Neuronal stem cell (in vitro differentiated cells): ENCODE measurements around the gene FAM186B.
A peak's percentile ranks its signal among the peaks of the same experiment; 100 is the strongest.

Experiments
- DNase-seq: peaks from one replicate; pipeline ENCODE4 v3.0.0-alpha.2; 2013; ENCODE audit warnings: low spot score
- H2AFZ ChIP-seq: one replicate; pipeline ENCODE4 v1.6.1; 2013; ENCODE audit warnings: mild to moderate bottlenecking, low read length, inconsistent platforms
- H2AK5ac ChIP-seq: 2 replicates; pipeline ENCODE4 v1.6.1; 2013; ENCODE audit warnings: low read depth, mild to moderate bottlenecking, inconsistent platforms, low read length, moderate library complexity, mixed read lengths
- H2BK120ac ChIP-seq: 2 replicates; pipeline ENCODE4 v1.6.1; 2013; ENCODE audit warnings: low read depth, mild to moderate bottlenecking, inconsistent platforms, low read length, moderate library complexity, mixed read lengths
- H2BK12ac ChIP-seq: one replicate; pipeline ENCODE4 v1.6.1; 2013; ENCODE audit warnings: low read length, inconsistent platforms
- H2BK15ac ChIP-seq: 2 replicates; pipeline ENCODE4 v1.6.1; 2013; ENCODE audit warnings: mild to moderate bottlenecking, low read length, inconsistent platforms, mixed read lengths
- H2BK5ac ChIP-seq: one replicate; pipeline ENCODE4 v1.6.1; 2013; ENCODE audit warnings: inconsistent platforms, mild to moderate bottlenecking, low read length, moderate library complexity
- H3K14ac ChIP-seq: one replicate; pipeline ENCODE4 v1.6.1; 2013; ENCODE audit warnings: low read length, inconsistent platforms
- H3K18ac ChIP-seq: 2 replicates; pipeline ENCODE4 v1.6.1; 2013; ENCODE audit warnings: low read length, inconsistent platforms
- H3K23ac ChIP-seq: 2 replicates; pipeline ENCODE4 v1.6.1; 2013; ENCODE audit warnings: low read depth, mild to moderate bottlenecking, mixed read lengths, low read length, inconsistent platforms; ENCODE audit not compliant: poor library complexity
- H3K27ac ChIP-seq: replicated peaks from 3 replicates; pipeline ENCODE4 v1.5.1; 2013; ENCODE audit warnings: low read length, inconsistent platforms
- H3K27me3 ChIP-seq, 3 experiments: 2 replicates each; pipeline ENCODE4 v1.6.1; 2013; ENCODE audit warnings: low read length in 3 of 3, mild to moderate bottlenecking in 2 of 3, inconsistent platforms in 1 of 3, low read depth in 1 of 3, mixed read lengths in 1 of 3, moderate library complexity in 1 of 3; ENCODE audit not compliant: control insufficient read depth in 3 of 3, insufficient read depth in 3 of 3
- H3K36me3 ChIP-seq, 2 donors: replicated peaks in 1 of 2; 2 replicates each; pipeline ENCODE4 v1.6.1; 2013; ENCODE audit warnings: low read length in 2 of 2; ENCODE audit not compliant: control insufficient read depth in 2 of 2, insufficient read depth in 2 of 2
- H3K4ac ChIP-seq: 2 replicates; pipeline ENCODE4 v1.6.1; 2013; ENCODE audit warnings: inconsistent platforms, mild to moderate bottlenecking, low read length, moderate library complexity
- H3K4me1 ChIP-seq, 2 donors: 1 replicate in 1 of 2; 2 replicates in 1 of 2; pipeline ENCODE4 v1.6.1; 2013; ENCODE audit warnings: low read length in 2 of 2, low read depth in 1 of 2; ENCODE audit not compliant: control insufficient read depth in 2 of 2, insufficient read depth in 1 of 2
- H3K4me2 ChIP-seq: one replicate; pipeline ENCODE4 v1.6.1; 2013; ENCODE audit warnings: mild to moderate bottlenecking, low read length, inconsistent platforms; ENCODE audit not compliant: insufficient read depth, poor library complexity, severe bottlenecking
- H3K4me3 ChIP-seq, 2 donors: 2 replicates each; pipeline ENCODE4 v1.5.1; 2013; ENCODE audit warnings: low read length in 2 of 2, mild to moderate bottlenecking in 2 of 2, inconsistent platforms in 1 of 2, moderate library complexity in 1 of 2
- H3K79me1 ChIP-seq: one replicate; pipeline ENCODE4 v1.6.1; 2013; ENCODE audit warnings: low read depth, mild to moderate bottlenecking, inconsistent platforms, low read length, moderate library complexity
- H3K9ac ChIP-seq: one replicate; pipeline ENCODE4 v1.6.1; 2013; ENCODE audit warnings: mild to moderate bottlenecking, low read depth, low read length, inconsistent platforms; ENCODE audit not compliant: poor library complexity
- H3K9me3 ChIP-seq, 2 donors: replicated peaks in 1 of 2; 2 replicates each; pipeline versions ENCODE3 to v1.6.1; 2013; ENCODE audit warnings: low read length in 2 of 2, mild to moderate bottlenecking in 2 of 2, inconsistent platforms in 1 of 2, low read depth in 1 of 2, mixed read lengths in 1 of 2, moderate library complexity in 1 of 2; ENCODE audit not compliant: control insufficient read depth in 2 of 2, insufficient read depth in 1 of 2
- H4K8ac ChIP-seq: one replicate; pipeline ENCODE4 v1.6.1; 2013; ENCODE audit warnings: low read depth, mild to moderate bottlenecking, inconsistent platforms, low read length, moderate library complexity
- H4K91ac ChIP-seq: one replicate; pipeline ENCODE4 v1.6.1; 2013; ENCODE audit warnings: low read length, low read depth, mild to moderate bottlenecking, inconsistent platforms; ENCODE audit not compliant: poor library complexity
- WGBS, 2 donors: extraction: QIAGEN DNeasy Blood & Tissue Kit; methylation state at CpG; one replicate each; pipeline ENCODE4 v1.1.7; 2013; ENCODE audit warnings: missing lambda C conversion rate in 2 of 2, mixed read lengths in 1 of 2; ENCODE audit not compliant: insufficient read length in 2 of 2, insufficient replicate concordance in 1 of 2; ENCODE audit errors: extremely low coverage in 2 of 2; 5-methylcytosine and 5-hydroxymethylcytosine counted together

Gene FAM186B

DNA sequence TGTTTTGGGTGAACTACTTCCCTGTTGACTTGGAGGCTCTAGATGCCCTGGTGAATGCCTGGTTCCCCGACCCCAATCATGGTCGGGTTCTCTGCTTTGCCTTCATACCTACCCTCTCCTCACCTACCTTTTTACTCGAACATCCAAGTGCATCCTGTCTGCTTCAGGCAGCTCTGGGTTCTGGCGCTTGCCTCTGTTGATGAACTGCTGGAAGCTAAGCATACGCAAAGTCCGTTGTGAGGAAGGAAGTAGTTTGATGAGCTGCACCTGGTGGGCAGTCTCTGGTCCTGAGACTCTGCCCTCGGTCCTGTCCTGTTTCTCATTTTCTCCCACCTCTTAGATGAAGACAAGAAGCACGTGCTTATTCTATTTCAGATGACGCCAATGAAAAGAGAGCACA lies 53.0 kb downstream of the FAM186B start:
- Histone ChIP-seq H2BK120ac (no peak overlapping the region), H2AK5ac (no peak overlapping the region), H3K27ac (no peak overlapping the region), H3K18ac (no peak overlapping the region), H3K14ac (no peak overlapping the region), H3K9ac (peak overlapping the region; percentile 9), H3K9me3 (no peaks in the 10 kb centered on the region), H2BK15ac (no peak overlapping the region), H3K4me1 (peaks cover 4 to 15% of the 10 kb centered on the region in 2 donors), H3K4me3 (no peak overlapping the region), H3K4ac (no peak overlapping the region), H4K8ac (no peak overlapping the region), H2AFZ (no peak overlapping the region), H2BK12ac (no peak overlapping the region), H3K27me3 (peaks cover 0 to 52% (median 21%) of the 10 kb centered on the region in 3 experiments), H3K4me2 (no peak overlapping the region), H3K23ac (no peak overlapping the region), H3K36me3 (peaks cover 14 to 16% of the 10 kb centered on the region in 2 donors), H2BK5ac (no peak overlapping the region), H3K79me1 (peaks cover 4% of the 10 kb centered on the region), H4K91ac (no peak overlapping the region)
- WGBS, 2 donors, result no CpG with 5 or more reads among the region's 9 CpGs
- DNase-seq, result no peak

DNA sequence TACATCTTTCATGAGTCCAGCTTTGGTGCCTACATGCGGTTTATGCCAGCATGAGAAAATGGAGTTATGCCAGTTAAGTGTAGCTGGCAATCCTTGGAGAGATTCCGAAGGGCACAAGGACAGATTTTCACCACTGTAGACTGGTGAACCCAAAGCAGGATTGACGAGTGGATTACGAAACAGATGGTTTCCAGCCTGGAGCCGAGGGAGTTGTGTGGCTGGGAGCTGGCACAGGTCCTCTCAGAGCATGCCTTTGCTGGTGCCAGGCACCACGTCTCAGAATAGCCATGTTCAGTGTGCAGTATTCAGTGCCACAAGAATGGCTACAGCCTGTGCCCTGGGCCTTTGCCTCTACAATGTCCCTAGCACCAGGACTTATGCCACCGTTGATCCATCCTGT lies 53.4 kb downstream of the FAM186B start:
- Histone ChIP-seq H2AK5ac (no peak overlapping the region), H3K27me3 (peaks cover 0 to 56% (median 26%) of the 10 kb centered on the region in 3 experiments), H3K9ac (no peak overlapping the region), H3K27ac (no peak overlapping the region), H3K14ac (no peak overlapping the region), H2BK5ac (no peak overlapping the region), H3K36me3 (peaks cover 12 to 13% of the 10 kb centered on the region in 2 donors), H3K4me1 (peaks cover 4 to 15% of the 10 kb centered on the region in 2 donors), H3K4ac (no peak overlapping the region), H4K91ac (no peak overlapping the region), H2BK12ac (no peak overlapping the region), H2BK120ac (no peak overlapping the region), H2AFZ (no peak overlapping the region), H3K23ac (no peak overlapping the region), H3K4me3 (no peak overlapping the region), H2BK15ac (no peak overlapping the region), H3K18ac (no peak overlapping the region), H4K8ac (no peak overlapping the region), H3K79me1 (peaks cover 4% of the 10 kb centered on the region), H3K4me2 (no peak overlapping the region), H3K9me3 (no peaks in the 10 kb centered on the region)
- no peak for DNase-seq
- no CpG with 5 or more reads among the region's 7 CpGs for WGBS, 2 donors

DNA sequence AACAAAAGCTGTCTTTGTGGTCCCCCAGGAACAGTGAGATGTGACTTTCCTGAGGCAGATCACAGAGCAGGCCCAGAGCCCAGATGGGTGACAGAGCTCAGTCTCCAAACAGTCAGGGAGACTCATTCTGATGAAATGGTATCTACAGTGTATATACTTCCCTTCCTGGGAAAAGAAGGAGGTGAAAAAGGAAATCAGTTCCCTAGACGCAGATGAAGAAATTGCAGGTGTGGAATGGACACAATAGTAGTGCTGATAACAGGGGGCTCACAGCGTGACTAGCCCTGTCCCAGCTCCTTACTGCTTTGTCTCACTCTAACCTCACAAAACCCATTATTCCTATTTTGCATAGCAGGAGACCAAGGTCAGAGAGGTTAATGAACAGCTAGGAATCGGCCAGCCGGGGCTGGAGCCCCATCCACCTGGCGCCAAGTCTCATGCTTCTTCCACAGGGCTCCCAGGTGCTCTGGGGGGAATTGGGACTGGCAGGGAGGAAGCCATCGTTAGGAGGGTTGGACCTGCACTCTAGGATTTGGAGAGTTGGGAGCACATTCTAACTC lies 54.7 kb downstream of the FAM186B start:
- no peak overlapping the region for H3K27ac ChIP-seq
- H2AK5ac ChIP-seq, result peak overlapping the region; percentile 58
- H3K23ac ChIP-seq, result no peak overlapping the region
- H2BK120ac ChIP-seq, result no peak overlapping the region
- H3K36me3 ChIP-seq, result peaks cover 0 to 2% of the 10 kb centered on the region in 2 donors
- H3K4me1 ChIP-seq, result peaks cover 4 to 15% of the 10 kb centered on the region in 2 donors
- H3K14ac ChIP-seq, result no peak overlapping the region
- DNase-seq, result no peak
- H3K4me3 ChIP-seq, result no peak overlapping the region
- peaks cover 0 to 66% (median 31%) of the 10 kb centered on the region in 3 experiments for H3K27me3 ChIP-seq
- H3K79me1 ChIP-seq, result peaks cover 4% of the 10 kb centered on the region
- H2BK5ac ChIP-seq, result no peak overlapping the region
- no peak overlapping the region for H3K4ac ChIP-seq
- H4K8ac ChIP-seq, result no peak overlapping the region
- no peak overlapping the region for H2BK15ac ChIP-seq
- H3K18ac ChIP-seq, result peak overlapping the region; percentile 59
- no peak overlapping the region for H3K9ac ChIP-seq
- no peak overlapping the region for H3K4me2 ChIP-seq
- WGBS, 2 donors, result no CpG with 5 or more reads among the region's 6 CpGs
- H4K91ac ChIP-seq, result no peak overlapping the region
- no peak overlapping the region for H2BK12ac ChIP-seq
- H2AFZ ChIP-seq, result no peak overlapping the region
- H3K9me3 ChIP-seq, result no peaks in the 10 kb centered on the region

DNA sequence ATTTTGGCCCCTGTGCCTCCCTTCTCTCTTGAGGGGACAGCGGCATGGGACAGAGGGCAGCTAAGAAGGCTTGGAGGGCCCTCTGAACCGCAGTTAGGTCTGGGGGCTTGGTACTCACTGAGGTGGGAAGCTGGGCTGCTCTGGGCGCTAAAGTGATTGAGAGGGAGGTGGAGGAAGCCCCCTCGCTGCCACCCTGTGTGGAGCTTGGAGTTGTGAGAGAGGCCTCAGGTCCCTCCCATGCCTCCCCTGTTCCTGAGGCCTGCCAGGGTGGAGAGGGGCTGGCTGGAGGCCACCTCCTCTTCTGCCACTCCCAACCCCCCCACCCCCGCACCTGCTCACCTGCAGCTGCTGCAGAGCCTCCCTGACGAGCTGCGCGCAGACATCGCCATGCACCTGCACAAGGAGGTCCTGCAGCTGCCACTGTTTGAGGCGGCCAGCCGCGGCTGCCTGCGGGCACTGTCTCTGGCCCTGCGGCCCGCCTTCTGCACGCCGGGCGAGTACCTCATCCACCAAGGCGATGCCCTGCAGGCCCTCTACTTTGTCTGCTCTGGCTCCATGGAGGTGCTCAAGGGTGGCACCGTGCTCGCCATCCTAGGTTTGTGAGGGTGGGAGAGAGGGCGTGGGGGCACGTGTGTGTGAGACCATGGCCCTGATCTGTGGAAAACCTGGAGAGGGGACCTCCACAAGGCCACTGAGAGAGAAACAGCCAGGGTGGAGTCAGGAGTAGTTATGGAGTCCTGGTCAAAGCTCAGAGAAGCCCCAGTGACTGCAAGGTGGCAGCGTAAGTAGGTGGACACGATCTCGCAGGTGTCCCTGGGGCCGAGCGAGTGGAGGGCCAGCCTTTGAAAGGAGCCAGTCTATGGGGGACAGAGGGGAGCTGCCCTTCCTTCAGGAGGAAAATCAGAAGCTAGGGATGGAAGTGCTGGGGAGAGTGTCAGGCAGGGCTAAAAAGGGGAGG lies 55.4 kb downstream of the FAM186B start:
- no CpG with 5 or more reads among the region's 28 CpGs for WGBS, 2 donors
- Histone ChIP-seq H3K9ac (peak overlapping the region; percentile 71), H2AK5ac (peak overlapping the region; percentile 58), H2BK120ac (no peak overlapping the region), H2BK15ac (peak overlapping the region; percentile 50), H3K4me2 (no peak overlapping the region), H3K18ac (peak overlapping the region; percentile 59), H3K4me1 (peaks cover 4 to 15% of the 10 kb centered on the region in 2 donors), H2AFZ (peak overlapping the region; percentile 77), H3K27ac (no peak overlapping the region), H3K9me3 (no peaks in the 10 kb centered on the region), H2BK12ac (peak overlapping the region; percentile 95), H3K14ac (no peak overlapping the region), H3K4me3 (no peak overlapping the region), H4K91ac (no peak overlapping the region), H3K4ac (no peak overlapping the region), H4K8ac (peak overlapping the region; percentile 90), H2BK5ac (no peak overlapping the region), H3K79me1 (peaks cover 4% of the 10 kb centered on the region), H3K27me3 (peaks cover 0 to 72% (median 34%) of the 10 kb centered on the region in 3 experiments), H3K23ac (peak overlapping the region; percentile 90), H3K36me3 (no peaks in the 10 kb centered on the region)
- no peak for DNase-seq
